ENCODE results near the gene PLPP6. TPM values are rescaled to one million over a fixed set of nuclear protein-coding genes. Genes with fewer than 3 reads are reported as not detected.

Gene PLPP6
- total RNA-seq, 1 donor from 2014 or later = 5.5 TPM

DNA sequence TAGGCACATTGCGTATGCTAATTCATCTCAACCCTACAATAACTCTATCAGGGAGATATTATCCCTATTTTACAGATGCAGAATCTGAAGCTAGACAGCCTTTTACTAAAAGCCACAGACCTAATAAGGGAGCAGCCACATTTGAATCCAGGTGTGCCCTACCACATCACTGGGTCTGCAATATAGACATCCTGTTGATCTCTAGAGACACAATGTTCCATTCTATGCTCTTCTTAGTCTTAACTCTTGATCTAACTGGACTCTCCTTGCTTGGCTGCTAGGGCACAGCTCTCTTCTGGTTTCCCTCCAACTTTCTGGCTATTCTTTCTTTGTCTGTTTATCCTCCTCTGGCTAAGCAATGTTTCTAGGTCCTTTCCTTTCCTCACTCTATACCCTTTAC is 5.6 kb downstream of the PLPP6 start:
- DNase-seq = peak; percentile 58
- intact Hi-C loops (cut with micrococcal nuclease) = loop anchor here (10.0 kb wide), 2 partner anchors 363 to 787 kb away; partner anchors contain the start of genes CD274 and GLIS3
- Mint-ChIP-seq H3K9me3 (no peaks in the 10 kb centered on the region), H3K4me1 (peaks cover 54% of the 10 kb centered on the region), H3K27ac (no peak overlapping the region), H3K4me3 (no peak overlapping the region), H3K27me3 (peaks cover 5% of the 10 kb centered on the region), H3K36me3 (ENCODE audit: low read depth) (peaks cover 6% of the 10 kb centered on the region)

DNA sequence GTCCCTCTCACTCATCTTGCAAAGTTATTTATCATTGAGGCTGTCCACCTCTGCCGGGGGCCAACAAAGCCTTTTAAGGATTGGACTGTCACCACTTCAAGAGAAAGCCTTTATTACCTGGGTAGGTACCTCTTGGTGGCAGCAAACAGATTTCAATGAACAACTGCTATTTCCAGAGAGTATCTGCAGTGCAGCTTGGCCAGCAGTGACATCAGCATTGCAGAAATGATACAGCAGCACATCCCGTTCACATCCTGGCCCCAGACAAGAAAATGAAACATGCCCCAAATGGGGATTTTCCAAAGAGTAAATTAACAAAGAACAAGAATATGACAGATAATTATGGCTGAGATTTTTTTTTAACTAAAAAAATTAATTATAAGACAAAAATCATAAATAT is 6.5 kb downstream of the PLPP6 start:
- H3K9me3 Mint-ChIP-seq = no peaks in the 10 kb centered on the region
- intact Hi-C loops (cut with micrococcal nuclease) = loop anchor here (10.0 kb wide), 2 partner anchors 364 to 786 kb away; partner anchors contain the start of genes CD274 and GLIS3

DNA sequence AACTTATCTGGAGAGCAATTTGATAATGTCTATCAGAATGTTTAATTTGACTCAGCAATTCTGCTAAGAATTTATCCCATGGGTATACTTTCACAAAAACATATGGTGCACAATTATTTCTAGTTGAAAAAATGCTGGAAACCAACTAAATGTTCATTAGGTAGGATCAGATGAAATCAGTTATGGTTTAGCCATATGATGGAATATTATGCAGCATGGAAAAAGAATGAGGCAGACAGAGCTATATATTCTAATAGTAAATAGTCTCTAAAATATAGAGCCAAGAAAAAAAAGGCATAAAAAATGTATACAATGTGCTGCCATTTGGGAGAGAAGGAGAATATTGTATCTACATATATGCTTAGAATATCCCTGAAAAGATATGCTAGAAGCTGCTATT is 7.8 kb downstream of the PLPP6 start:
- Mint-ChIP-seq H3K4me1 (peaks cover 35% of the 10 kb centered on the region), H3K4me3 (no peak overlapping the region), H3K27me3 (peaks cover 5% of the 10 kb centered on the region), H3K27ac (no peak overlapping the region), H3K36me3 (ENCODE audit: low read depth) (no peaks in the 10 kb centered on the region), H3K9me3 (no peaks in the 10 kb centered on the region)
- DNase-seq = no peak
- intact Hi-C loops (cut with micrococcal nuclease) = loop anchor here (10.0 kb wide), 2 partner anchors 365 to 785 kb away; partner anchors contain the start of genes CD274 and GLIS3

More for the DNA sequence above, 6.5 kb downstream of the PLPP6 start:
- Mint-ChIP-seq H3K36me3 (ENCODE audit: low read depth) (peaks cover 6% of the 10 kb centered on the region), H3K27ac (no peak overlapping the region), H3K27me3 (peaks cover 5% of the 10 kb centered on the region), H3K4me3 (no peak overlapping the region), H3K4me1 (peaks cover 47% of the 10 kb centered on the region)
- DNase-seq = peak; percentile 58

DNA sequence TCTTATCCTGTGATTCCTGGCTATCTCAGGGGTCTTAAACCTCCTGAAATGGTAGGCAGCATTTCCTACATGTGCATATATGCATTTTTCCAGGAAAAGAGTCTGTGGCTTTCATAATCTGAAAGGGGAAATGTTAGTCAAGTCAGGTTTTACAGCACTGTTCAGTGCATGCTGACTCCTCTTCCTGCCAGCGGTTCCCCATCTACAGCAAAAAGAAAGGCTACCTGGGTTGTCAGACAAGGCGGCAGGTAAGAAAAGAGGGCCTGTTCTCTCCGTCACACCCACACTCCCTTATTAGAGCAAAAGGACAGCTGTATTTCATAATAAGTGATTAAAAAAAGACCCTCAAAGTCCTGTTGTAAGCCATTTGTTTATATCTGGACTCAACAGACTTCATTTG is 8.5 kb downstream of the PLPP6 start:
- H3K27me3 Mint-ChIP-seq = peaks cover 5% of the 10 kb centered on the region
- intact Hi-C loops (cut with micrococcal nuclease) = no loop called here
- no peaks in the 10 kb centered on the region for H3K9me3 Mint-ChIP-seq
- H3K4me1 Mint-ChIP-seq = peaks cover 29% of the 10 kb centered on the region
- H3K36me3 Mint-ChIP-seq (ENCODE audit: low read depth) = no peaks in the 10 kb centered on the region
- no peak overlapping the region for H3K4me3 Mint-ChIP-seq
- DNase-seq = peak; percentile 57
- H3K27ac Mint-ChIP-seq = peak overlapping the region; percentile 31

DNA sequence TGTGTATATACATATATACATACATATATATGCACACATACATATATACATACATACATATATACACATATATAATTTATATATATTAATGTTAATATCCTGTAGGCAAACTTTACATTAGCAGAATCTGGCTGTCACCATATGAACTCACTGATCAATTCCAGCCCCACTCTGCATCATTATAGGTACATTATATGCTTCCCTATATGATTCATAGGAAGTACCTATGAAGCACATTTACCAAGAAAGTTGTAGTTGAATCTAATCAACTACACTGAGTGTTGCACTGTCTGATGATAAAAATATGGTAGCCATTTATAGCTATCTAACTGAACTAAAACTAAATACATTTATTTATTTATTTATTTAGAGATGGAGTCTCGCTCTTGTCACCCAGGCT is 9.6 kb downstream of the PLPP6 start:
- intact Hi-C loops (cut with micrococcal nuclease) = no loop called here
- DNase-seq = no peak
- Mint-ChIP-seq H3K27ac (no peak overlapping the region), H3K27me3 (peaks cover 5% of the 10 kb centered on the region), H3K4me1 (peaks cover 20% of the 10 kb centered on the region), H3K9me3 (no peaks in the 10 kb centered on the region), H3K36me3 (ENCODE audit: low read depth) (no peaks in the 10 kb centered on the region), H3K4me3 (no peak overlapping the region)

DNA sequence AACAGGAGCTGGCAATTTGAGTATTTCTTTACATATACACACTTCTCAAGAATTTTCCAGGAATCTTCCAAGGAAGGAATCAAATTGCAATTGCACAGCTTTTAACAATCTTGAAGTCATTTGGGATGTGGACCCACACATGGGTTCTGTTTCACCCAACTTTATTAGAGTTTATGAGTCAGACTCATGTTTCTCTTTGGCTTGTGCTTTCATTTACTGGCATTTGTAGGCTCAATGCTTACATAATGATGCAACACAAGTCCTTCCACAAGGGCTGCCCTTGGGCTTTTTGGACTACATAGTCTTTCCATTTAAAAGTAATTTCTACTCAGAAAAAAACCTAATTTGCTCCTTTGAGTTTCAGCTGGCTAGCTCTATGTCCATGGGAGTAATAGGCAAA is 12.7 kb downstream of the PLPP6 start:
- Mint-ChIP-seq H3K9me3 (no peaks in the 10 kb centered on the region), H3K4me1 (peaks cover 6% of the 10 kb centered on the region), H3K4me3 (no peak overlapping the region), H3K36me3 (ENCODE audit: low read depth) (no peaks in the 10 kb centered on the region), H3K27ac (no peak overlapping the region), H3K27me3 (no peaks in the 10 kb centered on the region)
- intact Hi-C loops (cut with micrococcal nuclease) = loop anchor here (5.0 kb wide), 3 partner anchors 118 to 763 kb away; partner anchors contain the start of genes JAK2, PLGRKT and RCL1
- no peak for DNase-seq

DNA sequence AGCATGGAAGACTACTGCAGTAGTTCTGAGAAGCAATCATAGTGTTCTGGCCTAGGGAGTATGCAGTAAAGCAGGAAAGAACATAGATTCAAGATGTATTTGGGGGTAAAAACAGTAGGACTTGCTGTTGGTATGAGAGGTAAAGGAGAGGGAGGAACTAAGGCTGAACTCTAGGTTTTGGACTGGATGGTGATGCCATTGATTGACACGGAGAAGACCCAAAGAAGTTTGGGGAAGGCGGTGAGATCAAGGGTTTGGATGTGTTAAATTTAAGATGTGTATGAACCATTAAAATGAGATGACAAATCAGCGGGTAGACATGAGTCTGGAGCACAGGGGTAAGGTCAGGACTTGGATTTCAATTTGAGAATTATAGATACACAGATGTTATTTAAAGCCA is 15.3 kb downstream of the PLPP6 start:
- no peak overlapping the region for H3K27ac Mint-ChIP-seq
- no peaks in the 10 kb centered on the region for H3K4me1 Mint-ChIP-seq
- H3K4me3 Mint-ChIP-seq = no peak overlapping the region
- intact Hi-C loops (cut with micrococcal nuclease) = loop anchor here (5.0 kb wide), 3 partner anchors 115 to 760 kb away; partner anchors contain the start of genes JAK2, PLGRKT and RCL1
- DNase-seq = no peak
- H3K9me3 Mint-ChIP-seq = no peaks in the 10 kb centered on the region
- H3K36me3 Mint-ChIP-seq (ENCODE audit: low read depth) = peaks cover 2% of the 10 kb centered on the region
- H3K27me3 Mint-ChIP-seq = no peaks in the 10 kb centered on the region

DNA sequence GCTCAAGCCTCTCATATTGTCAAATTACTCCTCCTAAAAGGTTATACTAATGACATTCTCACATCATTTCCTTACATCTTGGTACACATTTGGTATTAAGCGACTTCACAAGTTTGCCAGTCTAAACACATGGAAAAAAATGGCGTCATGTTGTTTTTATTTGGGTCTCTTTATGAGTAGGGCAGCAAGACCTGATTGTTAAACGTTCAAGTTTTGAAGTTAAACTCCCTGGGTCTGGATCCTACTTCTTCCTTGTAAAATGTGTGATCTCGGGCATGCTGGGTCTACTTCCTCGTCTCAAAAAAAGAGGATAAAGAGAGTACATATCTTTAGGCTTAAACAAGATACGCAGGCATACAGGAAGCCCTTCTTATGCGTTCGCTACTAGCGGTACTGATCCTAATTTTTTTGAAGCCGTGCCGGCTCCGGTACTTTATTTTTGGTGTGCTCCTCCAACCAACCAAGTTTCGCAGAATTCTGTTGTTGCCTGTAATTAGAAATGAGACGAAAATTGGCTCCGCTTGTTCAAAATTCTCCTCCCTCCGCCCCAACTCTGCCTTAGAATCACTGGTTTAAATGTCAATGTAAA is 16.7 kb downstream of the PLPP6 start:
- intact Hi-C loops (cut with micrococcal nuclease) = loop anchor here (1.0 to 5.0 kb wide), 8 partner anchors 11 to 1330 kb away; partner anchors contain the start of genes AK3, JAK2, PLGRKT and PLPP6
- Mint-ChIP-seq H3K27me3 (no peaks in the 10 kb centered on the region), H3K4me3 (no peak overlapping the region), H3K36me3 (ENCODE audit: low read depth) (peaks cover 9% of the 10 kb centered on the region), H3K9me3 (no peaks in the 10 kb centered on the region), H3K27ac (no peak overlapping the region), H3K4me1 (peaks cover 5% of the 10 kb centered on the region)
- DNase-seq = no peak

DNA sequence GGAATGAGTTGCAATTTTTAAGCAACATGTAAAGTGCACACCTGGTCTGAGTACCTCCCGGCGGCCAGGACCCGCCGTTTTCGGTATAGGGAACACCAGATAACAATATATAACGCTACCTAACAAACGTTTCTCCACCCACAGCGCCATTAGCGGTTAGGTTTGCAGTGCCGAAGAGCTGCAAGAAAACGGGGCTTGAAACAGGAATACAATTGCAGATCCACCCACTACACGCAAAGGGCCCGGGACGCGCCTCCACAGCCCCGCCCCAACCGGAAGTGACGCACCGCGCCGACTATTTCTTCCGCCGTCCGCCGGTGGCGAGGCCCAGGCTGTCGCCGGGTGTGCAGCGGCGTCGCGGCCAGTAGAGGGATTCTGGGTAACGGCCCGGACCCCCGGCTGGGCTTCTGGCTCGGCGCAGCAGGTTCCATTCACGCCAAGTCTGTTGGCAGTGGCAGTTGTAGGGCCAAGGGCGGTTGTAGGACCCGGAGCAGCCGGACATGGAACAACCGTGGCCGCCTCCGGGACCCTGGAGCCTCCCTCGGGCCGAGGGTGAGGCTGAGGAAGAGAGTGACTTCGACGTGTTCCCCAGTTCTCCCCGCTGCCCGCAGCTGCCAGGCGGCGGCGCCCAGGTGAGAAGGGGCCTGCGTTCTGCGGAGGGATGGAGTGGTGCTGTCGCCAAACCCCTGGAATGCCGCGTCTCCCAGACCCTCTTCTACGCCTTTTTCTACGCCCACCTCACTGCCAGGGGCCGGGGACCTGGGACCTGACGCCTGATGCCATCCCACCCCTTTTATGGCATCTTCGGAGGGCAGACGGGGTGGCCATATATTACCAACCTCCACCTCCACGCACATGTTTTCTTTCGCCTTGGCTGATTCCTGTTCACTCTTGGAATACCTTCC is 17.4 kb downstream of the PLPP6 start, which contains the start of gene CDC37L1:
Gene CDC37L1 (plus strand): TSS at position 302 of the 905 bp plus-strand sequence. CDS start 199 bp downstream, at position 501.
- H3K4me3 Mint-ChIP-seq = no peak within 1 kb of the TSS

DNA sequence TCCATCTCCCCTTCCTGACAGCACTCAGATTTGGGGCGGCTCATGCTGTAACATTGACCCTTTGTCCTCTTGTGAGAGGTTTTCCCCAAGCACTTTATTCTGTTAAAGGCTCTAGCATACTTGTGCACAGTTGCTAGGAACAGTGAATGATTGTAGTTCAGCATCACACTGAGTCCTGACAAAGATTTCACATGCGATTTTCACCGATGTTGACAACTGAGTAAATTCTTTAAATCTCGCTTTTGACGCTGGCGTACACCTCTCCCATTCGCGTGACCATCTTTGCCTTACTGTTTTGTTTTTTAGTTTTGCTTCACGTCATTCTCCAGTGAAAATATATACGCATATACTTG is 18.1 kb downstream of the PLPP6 start:
- Mint-ChIP-seq H3K4me1 (peaks cover 7% of the 10 kb centered on the region), H3K27me3 (no peaks in the 10 kb centered on the region), H3K27ac (no peak overlapping the region), H3K9me3 (no peaks in the 10 kb centered on the region), H3K4me3 (no peak overlapping the region), H3K36me3 (ENCODE audit: low read depth) (peaks cover 14% of the 10 kb centered on the region)
- intact Hi-C loops (cut with micrococcal nuclease) = no loop called here
- DNase-seq = no peak

More for the DNA sequence above, 17.4 kb downstream of the PLPP6 start, which contains the start of gene CDC37L1:
- H3K4me1 Mint-ChIP-seq = peaks cover 7% of the 10 kb centered on the region
- intact Hi-C loops (cut with micrococcal nuclease) = loop anchor here (1.0 to 5.0 kb wide), 8 partner anchors 10 to 1329 kb away; partner anchors contain the start of genes AK3, JAK2, PLGRKT and PLPP6
- no peak within 1 kb of the TSS for H3K27ac Mint-ChIP-seq
- H3K36me3 Mint-ChIP-seq (ENCODE audit: low read depth) = peaks cover 9% of the 10 kb centered on the region
- peak; percentile 100 for DNase-seq
- no peaks in the 10 kb centered on the region for H3K9me3 Mint-ChIP-seq
- H3K27me3 Mint-ChIP-seq = no peaks in the 10 kb centered on the region

DNA sequence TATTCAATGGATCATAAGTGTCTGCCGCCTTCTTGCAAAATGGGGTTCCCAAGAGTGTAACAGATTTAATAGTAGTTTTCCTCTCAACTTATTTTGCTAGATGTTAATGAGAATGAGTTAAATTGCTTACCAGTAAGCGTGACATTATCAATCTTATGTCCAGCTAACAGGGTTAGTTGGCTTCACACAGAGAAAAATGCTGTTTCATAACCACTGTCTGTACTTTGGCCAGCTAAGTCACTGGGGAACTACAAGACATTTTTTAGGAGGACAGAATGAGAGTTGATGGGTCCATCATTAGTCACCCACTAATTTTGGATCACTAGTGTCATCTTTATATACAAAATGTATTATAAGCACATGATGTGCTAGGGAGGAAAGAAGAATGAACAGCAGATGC is 18.7 kb downstream of the PLPP6 start:
- no peaks in the 10 kb centered on the region for H3K9me3 Mint-ChIP-seq
- no peak overlapping the region for H3K27ac Mint-ChIP-seq
- no peak overlapping the region for H3K4me3 Mint-ChIP-seq
- H3K27me3 Mint-ChIP-seq = no peaks in the 10 kb centered on the region
- H3K36me3 Mint-ChIP-seq (ENCODE audit: low read depth) = peaks cover 17% of the 10 kb centered on the region
- DNase-seq = peak; percentile 55
- intact Hi-C loops (cut with micrococcal nuclease) = no loop called here
- peaks cover 7% of the 10 kb centered on the region for H3K4me1 Mint-ChIP-seq

DNA sequence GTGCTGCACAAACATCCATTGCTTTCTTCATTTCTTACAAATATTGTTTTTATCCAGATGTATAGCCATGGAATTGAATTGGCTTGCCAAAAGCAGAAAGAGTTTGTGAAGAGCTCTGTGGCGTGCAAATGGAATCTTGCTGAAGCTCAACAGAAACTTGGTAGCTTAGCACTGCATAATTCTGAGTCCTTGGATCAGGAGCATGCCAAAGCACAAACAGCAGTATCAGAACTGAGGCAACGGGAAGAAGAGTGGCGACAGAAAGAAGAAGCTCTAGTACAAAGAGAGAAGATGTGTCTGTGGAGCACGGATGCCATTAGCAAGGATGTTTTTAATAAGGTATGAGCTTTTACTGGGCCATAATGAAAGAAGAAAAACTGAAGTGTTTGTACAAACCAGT is 22.7 kb downstream of the PLPP6 start:
- H3K4me3 Mint-ChIP-seq = no peak overlapping the region
- H3K36me3 Mint-ChIP-seq (ENCODE audit: low read depth) = peaks cover 32% of the 10 kb centered on the region
- intact Hi-C loops (cut with micrococcal nuclease) = no loop called here
- peak; percentile 51 for DNase-seq
- no peak overlapping the region for H3K27ac Mint-ChIP-seq
- peaks cover 17% of the 10 kb centered on the region for H3K4me1 Mint-ChIP-seq
- no peaks in the 10 kb centered on the region for H3K27me3 Mint-ChIP-seq
- no peaks in the 10 kb centered on the region for H3K9me3 Mint-ChIP-seq

DNA sequence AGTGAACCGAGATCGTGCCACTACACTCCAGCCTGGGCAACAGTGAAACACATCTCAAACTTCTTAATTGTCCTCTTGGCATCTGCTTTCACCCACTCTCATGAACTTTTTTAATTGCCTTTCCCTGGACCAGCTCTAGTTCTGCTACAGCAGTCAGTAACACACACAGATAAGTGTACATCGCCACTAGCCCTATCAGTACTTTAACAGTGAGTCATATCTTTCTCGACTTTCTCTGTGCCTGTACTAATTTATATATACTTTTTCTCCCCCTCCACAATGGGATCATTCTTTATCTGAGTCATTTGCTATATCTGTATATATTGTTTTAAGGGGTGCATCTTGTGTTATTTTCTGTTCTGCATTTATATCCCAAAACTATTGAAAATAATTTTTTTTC is 24.0 kb downstream of the PLPP6 start:
- DNase-seq = no peak
- intact Hi-C loops (cut with micrococcal nuclease) = no loop called here
- Mint-ChIP-seq H3K27ac (no peak overlapping the region), H3K27me3 (no peaks in the 10 kb centered on the region), H3K4me3 (no peak overlapping the region), H3K4me1 (peaks cover 25% of the 10 kb centered on the region), H3K9me3 (no peaks in the 10 kb centered on the region), H3K36me3 (ENCODE audit: low read depth) (peaks cover 43% of the 10 kb centered on the region)

DNA sequence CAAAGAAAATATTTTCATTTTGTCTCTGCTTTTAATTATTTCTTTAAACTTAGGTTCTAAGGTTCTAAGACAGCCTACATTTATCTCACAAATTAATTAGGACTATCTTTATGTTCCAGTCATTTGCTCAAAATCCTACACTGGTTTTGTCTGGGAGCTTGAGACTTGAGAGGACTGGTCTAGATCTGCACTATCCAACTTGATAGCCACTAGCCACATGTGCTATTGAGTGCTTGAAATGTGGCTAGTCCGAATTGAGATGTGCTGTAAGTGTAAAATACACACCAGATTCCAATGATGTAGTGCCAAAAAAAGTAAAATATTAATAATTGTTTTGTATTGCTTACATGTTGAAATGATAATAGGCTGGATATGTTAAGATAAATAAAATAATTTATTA is 24.5 kb downstream of the PLPP6 start:
- Mint-ChIP-seq H3K9me3 (no peaks in the 10 kb centered on the region), H3K36me3 (ENCODE audit: low read depth) (peaks cover 46% of the 10 kb centered on the region), H3K27me3 (no peaks in the 10 kb centered on the region), H3K4me1 (peaks cover 27% of the 10 kb centered on the region), H3K4me3 (no peak overlapping the region), H3K27ac (no peak overlapping the region)
- intact Hi-C loops (cut with micrococcal nuclease) = no loop called here
- no peak for DNase-seq
